Calu3 (cell line): Measurements from ENCODE around the gene ABCA4. TPM values are rescaled to one million over a fixed set of nuclear protein-coding genes. Genes with fewer than 3 reads are reported as not detected.

Experiments used
- BruUV-seq: library from RNA; stranded (reverse); fragments of 400-500 nt; replicated peaks from 2 replicates; lab custom pipeline; 2021; lab: Mats Ljungman, UMichigan
- CTCF ChIA-PET: fragments of 300-600 bp; sonication (Branson Sonifier 250); formaldehyde crosslinking; loops from one replicate; lab custom pipeline; 2022; ENCODE audit warnings: antibody characterized with exemption; lab: Charles Lee
- DNase-seq: peaks from one replicate; pipeline ENCODE4 v3.0.0; 2022
- H3K27ac Mint-ChIP-seq: one replicate; pipeline ENCODE4 v1.8.0; 2022; ENCODE audit warnings: mixed read lengths; ENCODE audit not compliant: unreplicated experiment
- H3K27me3 Mint-ChIP-seq: one replicate; pipeline ENCODE4 v1.8.0; 2022; ENCODE audit warnings: mixed read lengths; ENCODE audit not compliant: unreplicated experiment
- H3K36me3 Mint-ChIP-seq: one replicate; pipeline ENCODE4 v1.8.0; 2022; ENCODE audit warnings: mild to moderate bottlenecking, moderate library complexity, mixed read lengths; ENCODE audit not compliant: insufficient read depth, unreplicated experiment
- H3K4me1 Mint-ChIP-seq: one replicate; pipeline ENCODE4 v1.8.0; 2022; ENCODE audit warnings: mild to moderate bottlenecking, low read depth, mixed read lengths; ENCODE audit not compliant: unreplicated experiment
- H3K4me3 Mint-ChIP-seq: one replicate; pipeline ENCODE4 v1.8.0; 2022; ENCODE audit warnings: mild to moderate bottlenecking, low read depth, moderate library complexity, mixed read lengths; ENCODE audit not compliant: unreplicated experiment
- H3K9me3 Mint-ChIP-seq: one replicate; pipeline ENCODE4 v1.8.0; 2022; ENCODE audit warnings: low read depth, mixed read lengths; ENCODE audit not compliant: unreplicated experiment
- CTCF ChIP-seq: fragments of 200-600 bp; IDR thresholded peaks from one replicate; pipeline ENCODE4 v1.8.0; 2022; ENCODE audit warnings: antibody characterized with exemption; ENCODE audit not compliant: unreplicated experiment
- intact Hi-C: fragments of 100-400 bp; cut with micrococcal nuclease; formaldehyde crosslinking; loops from one replicate; pipeline ENCODE4 v1.10.0; 2022; ENCODE audit not compliant: unreplicated experiment
- total RNA-seq: library from RNA; stranded (reverse); gene quantifications from 2 replicates; pipeline ENCODE4 v1.2.3, GENCODE V29; 2022

The ABCA4 gene
- total RNA-seq, 1 experiment from 2014 or later: 0.31 TPM

DNA sequence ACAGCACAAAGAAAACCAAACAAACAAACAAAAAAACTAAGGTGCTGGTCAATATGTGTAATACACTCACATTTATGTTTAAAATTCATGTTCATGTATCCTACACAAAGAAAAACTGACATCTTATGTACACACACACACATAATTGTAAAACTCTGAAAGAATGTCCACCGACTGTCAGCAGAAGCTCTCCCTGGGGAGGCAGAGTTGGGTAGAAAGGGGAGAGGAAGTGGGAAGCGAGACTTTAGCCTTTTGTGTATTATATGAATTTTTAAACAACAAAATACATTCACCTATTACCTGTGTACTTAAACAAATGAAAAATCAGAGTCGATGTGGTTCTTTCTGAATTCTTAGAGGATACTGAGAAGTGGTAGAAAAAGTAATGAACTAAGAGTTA is 88.3 kb downstream of the ABCA4 start:
- H3K4me3 Mint-ChIP-seq: no peak overlapping the region
- no peaks in the 10 kb centered on the region for H3K36me3 Mint-ChIP-seq
- H3K4me1 Mint-ChIP-seq: peaks cover 8% of the 10 kb centered on the region
- intact Hi-C loops: no loop called here
- no peaks in the 10 kb centered on the region for H3K9me3 Mint-ChIP-seq
- H3K27me3 Mint-ChIP-seq: no peaks in the 10 kb centered on the region
- no peak for DNase-seq
- CTCF ChIA-PET: no interaction called here
- H3K27ac Mint-ChIP-seq: no peak overlapping the region
- TF ChIP-seq CTCF: no peak
- BruUV-seq: no TSS peak

DNA sequence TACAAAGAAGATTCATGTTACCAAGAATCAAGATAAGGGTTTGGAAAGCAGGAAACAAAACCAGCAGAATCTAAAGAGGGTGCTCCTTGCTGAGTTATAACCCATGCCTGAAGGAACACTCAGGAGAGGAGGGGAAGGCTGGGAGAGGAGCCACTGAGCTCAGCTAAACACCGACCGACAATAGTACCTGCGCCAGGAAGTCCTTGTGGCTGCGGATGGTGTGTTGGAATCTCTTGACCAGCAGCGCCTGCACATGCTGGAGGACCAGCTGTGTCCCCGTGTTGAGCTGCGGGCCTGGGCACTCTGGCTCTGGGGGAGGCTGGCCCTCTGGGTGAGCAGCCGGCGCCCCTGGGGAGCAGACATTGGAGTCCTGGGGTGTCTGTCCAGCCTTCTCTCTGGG is 89.4 kb downstream of the ABCA4 start:
- H3K27me3 Mint-ChIP-seq: no peaks in the 10 kb centered on the region
- no peak overlapping the region for H3K27ac Mint-ChIP-seq
- no peaks in the 10 kb centered on the region for H3K9me3 Mint-ChIP-seq
- no peak for DNase-seq
- CTCF ChIA-PET: no interaction called here
- BruUV-seq: no TSS peak
- H3K36me3 Mint-ChIP-seq: no peaks in the 10 kb centered on the region
- no peak overlapping the region for H3K4me3 Mint-ChIP-seq
- TF ChIP-seq CTCF: no peak
- intact Hi-C loops: no loop called here
- H3K4me1 Mint-ChIP-seq: peaks cover 8% of the 10 kb centered on the region

GRCh38 chr1:94031154-94031553 is 89.8 kb downstream of the ABCA4 start:
- CTCF ChIA-PET: no interaction called here
- Mint-ChIP-seq H3K4me1 (peaks cover 13% of the 10 kb centered on the region), H3K4me3 (no peak overlapping the region), H3K9me3 (no peaks in the 10 kb centered on the region), H3K27ac (no peak overlapping the region), H3K27me3 (no peaks in the 10 kb centered on the region), H3K36me3 (no peaks in the 10 kb centered on the region)
- no TSS peak for BruUV-seq
- intact Hi-C loops: no loop called here
- DNase-seq: no peak
- TF ChIP-seq CTCF: no peak

DNA sequence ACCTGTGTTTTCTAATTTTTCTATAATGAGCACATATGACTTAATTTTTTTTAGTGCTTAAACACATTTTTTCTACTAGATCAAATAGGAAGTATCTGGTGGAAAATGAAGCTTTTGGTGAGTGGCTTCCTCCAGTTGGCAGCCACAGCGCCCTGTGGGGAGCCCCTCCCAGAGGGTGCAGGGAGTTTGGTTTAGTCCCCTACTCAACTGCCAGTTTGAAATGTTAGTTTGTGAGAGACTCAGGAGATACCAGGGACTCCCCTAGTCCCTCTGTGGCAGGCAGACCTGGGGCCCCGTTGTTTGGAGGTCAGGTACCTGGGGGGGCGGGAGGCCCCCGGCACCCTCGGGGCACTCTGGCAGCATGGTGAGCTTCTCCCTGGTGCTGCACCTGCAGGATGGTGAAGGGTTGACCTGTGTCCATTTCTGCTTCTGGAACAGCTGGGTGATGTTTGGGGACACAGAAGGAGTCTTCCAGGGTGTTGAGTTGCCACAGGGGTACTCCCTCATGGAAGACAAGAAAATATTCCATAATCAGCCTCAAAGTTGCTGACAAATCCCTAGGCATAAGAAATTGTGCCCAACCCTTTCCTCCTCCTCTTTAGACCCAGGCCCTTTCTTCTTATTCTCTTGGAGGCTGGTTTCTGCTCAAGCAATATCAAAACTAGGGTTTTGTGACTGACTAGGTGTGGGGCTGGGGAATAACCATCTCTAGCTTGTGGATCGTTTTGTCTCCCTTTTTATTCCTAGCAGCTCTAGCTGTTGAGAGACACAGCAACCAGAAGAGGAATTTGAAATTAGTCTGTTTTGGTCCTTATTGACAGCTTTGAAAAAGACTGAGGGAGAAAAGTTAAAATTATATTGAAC is 91.6 kb downstream of the ABCA4 start:
- TF ChIP-seq CTCF: no peak
- CTCF ChIA-PET: interaction anchor here (0.7 kb wide), 1 partner anchor 306 kb away, joined by 3 read pairs; no protein-coding TSS in a partner anchor
- Mint-ChIP-seq H3K4me3 (no peak overlapping the region), H3K27me3 (peaks cover 10% of the 10 kb centered on the region), H3K36me3 (no peaks in the 10 kb centered on the region), H3K9me3 (no peaks in the 10 kb centered on the region), H3K4me1 (peaks cover 22% of the 10 kb centered on the region), H3K27ac (no peak overlapping the region)
- no peak for DNase-seq
- BruUV-seq: no TSS peak
- intact Hi-C loops: no loop called here
